H1 (cell line): ENCODE results near the gene STXBP2. TPM values are rescaled to one million over a fixed set of nuclear protein-coding genes. Genes with fewer than 3 reads are reported as not detected.

Experiments used
- EP300 ChIP-seq, 2 experiments: IDR thresholded peaks; 1 replicate in 1 of 2; 2 replicates in 1 of 2; pipeline ENCODE4 v1.6.1; 2011 to 2012; ENCODE audit warnings: low read depth in 2 of 2, low read length in 2 of 2, mild to moderate bottlenecking in 2 of 2, borderline replicate concordance in 1 of 2, inconsistent platforms in 1 of 2, moderate library complexity in 1 of 2
- RAD21 ChIP-seq, 2 experiments: IDR thresholded peaks in 1 of 2; conservative IDR thresholded peaks in 1 of 2; 2 replicates each; pipeline ENCODE4 v1.6.1; 2011; ENCODE audit warnings: low read depth in 2 of 2, low read length in 2 of 2, improper control_type of control experiment in 1 of 2, inconsistent platforms in 1 of 2, mild to moderate bottlenecking in 1 of 2, moderate library complexity in 1 of 2
- RFX5 ChIP-seq: IDR thresholded peaks from 2 replicates; pipeline ENCODE4 v1.6.1; 2011; ENCODE audit warnings: low read depth, low read length, improper control_type of control experiment, borderline replicate concordance
- polyA plus RNA-seq, 7 experiments: library from polyadenylated mRNA; depleted of rRNA in 3 of 7; stranded (reverse) in 5 of 7; unstranded in 2 of 7; fragments of >200 nt in 5 of 7; fragments of 200-250 nt in 2 of 7; gene quantifications; 1 replicate in 5 of 7; 2 replicates in 1 of 7; 4 replicates in 1 of 7; pipeline versions ENCODE4 v1.2.1 to v1.2.3, GENCODE V29; 2011 to 2013; ENCODE audit warnings: missing spikeins in 2 of 7, mixed read lengths in 2 of 7
- total RNA-seq: library from RNA; stranded (reverse); fragmentation: NEBNext Ultra II Directional; extraction: Animal tissue kit (Norgen Biotek cat#: 25700); gene quantifications from 2 replicates; pipeline ENCODE4 v1.2.1, GENCODE V29; 2021
- TF ChIP-seq, protein P1 (sequence below): fragments of 300-600 bp; sonication (generic); IDR thresholded peaks from 2 replicates; pipeline ENCODE4 v1.7.1; 2012; ENCODE audit warnings: low read length, moderate library complexity, mild to moderate bottlenecking, inconsistent platforms; ENCODE audit not compliant: insufficient replicate concordance

Gene STXBP2
- total and polyA plus RNA-seq, 2 of the 8 experiments (the other 6 are each of a cell fraction or from before 2014, with no cell fraction given), result 52.9 to 53.8 TPM

DNA sequence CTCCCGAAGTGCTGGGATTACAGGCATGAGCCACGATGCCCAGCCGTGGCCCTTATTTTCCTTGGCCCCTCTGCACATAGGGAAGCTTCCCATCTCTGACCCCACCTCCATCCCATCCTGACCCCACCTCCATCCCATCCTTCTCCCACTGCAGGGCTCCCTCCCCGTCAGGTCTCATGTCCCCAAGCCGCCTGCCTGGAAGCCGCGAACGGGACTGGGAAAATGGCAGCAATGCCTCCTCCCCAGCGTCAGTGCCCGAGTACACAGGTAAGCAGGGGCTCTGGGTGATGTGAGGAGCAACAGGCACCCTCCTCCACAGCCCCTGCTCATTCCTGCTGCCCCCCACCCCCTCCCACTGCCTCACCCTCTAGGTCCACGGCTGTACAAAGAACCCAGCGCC lies 19.7 kb upstream of the STXBP2 start (continued):
- TF ChIP-seq, protein P1, sequence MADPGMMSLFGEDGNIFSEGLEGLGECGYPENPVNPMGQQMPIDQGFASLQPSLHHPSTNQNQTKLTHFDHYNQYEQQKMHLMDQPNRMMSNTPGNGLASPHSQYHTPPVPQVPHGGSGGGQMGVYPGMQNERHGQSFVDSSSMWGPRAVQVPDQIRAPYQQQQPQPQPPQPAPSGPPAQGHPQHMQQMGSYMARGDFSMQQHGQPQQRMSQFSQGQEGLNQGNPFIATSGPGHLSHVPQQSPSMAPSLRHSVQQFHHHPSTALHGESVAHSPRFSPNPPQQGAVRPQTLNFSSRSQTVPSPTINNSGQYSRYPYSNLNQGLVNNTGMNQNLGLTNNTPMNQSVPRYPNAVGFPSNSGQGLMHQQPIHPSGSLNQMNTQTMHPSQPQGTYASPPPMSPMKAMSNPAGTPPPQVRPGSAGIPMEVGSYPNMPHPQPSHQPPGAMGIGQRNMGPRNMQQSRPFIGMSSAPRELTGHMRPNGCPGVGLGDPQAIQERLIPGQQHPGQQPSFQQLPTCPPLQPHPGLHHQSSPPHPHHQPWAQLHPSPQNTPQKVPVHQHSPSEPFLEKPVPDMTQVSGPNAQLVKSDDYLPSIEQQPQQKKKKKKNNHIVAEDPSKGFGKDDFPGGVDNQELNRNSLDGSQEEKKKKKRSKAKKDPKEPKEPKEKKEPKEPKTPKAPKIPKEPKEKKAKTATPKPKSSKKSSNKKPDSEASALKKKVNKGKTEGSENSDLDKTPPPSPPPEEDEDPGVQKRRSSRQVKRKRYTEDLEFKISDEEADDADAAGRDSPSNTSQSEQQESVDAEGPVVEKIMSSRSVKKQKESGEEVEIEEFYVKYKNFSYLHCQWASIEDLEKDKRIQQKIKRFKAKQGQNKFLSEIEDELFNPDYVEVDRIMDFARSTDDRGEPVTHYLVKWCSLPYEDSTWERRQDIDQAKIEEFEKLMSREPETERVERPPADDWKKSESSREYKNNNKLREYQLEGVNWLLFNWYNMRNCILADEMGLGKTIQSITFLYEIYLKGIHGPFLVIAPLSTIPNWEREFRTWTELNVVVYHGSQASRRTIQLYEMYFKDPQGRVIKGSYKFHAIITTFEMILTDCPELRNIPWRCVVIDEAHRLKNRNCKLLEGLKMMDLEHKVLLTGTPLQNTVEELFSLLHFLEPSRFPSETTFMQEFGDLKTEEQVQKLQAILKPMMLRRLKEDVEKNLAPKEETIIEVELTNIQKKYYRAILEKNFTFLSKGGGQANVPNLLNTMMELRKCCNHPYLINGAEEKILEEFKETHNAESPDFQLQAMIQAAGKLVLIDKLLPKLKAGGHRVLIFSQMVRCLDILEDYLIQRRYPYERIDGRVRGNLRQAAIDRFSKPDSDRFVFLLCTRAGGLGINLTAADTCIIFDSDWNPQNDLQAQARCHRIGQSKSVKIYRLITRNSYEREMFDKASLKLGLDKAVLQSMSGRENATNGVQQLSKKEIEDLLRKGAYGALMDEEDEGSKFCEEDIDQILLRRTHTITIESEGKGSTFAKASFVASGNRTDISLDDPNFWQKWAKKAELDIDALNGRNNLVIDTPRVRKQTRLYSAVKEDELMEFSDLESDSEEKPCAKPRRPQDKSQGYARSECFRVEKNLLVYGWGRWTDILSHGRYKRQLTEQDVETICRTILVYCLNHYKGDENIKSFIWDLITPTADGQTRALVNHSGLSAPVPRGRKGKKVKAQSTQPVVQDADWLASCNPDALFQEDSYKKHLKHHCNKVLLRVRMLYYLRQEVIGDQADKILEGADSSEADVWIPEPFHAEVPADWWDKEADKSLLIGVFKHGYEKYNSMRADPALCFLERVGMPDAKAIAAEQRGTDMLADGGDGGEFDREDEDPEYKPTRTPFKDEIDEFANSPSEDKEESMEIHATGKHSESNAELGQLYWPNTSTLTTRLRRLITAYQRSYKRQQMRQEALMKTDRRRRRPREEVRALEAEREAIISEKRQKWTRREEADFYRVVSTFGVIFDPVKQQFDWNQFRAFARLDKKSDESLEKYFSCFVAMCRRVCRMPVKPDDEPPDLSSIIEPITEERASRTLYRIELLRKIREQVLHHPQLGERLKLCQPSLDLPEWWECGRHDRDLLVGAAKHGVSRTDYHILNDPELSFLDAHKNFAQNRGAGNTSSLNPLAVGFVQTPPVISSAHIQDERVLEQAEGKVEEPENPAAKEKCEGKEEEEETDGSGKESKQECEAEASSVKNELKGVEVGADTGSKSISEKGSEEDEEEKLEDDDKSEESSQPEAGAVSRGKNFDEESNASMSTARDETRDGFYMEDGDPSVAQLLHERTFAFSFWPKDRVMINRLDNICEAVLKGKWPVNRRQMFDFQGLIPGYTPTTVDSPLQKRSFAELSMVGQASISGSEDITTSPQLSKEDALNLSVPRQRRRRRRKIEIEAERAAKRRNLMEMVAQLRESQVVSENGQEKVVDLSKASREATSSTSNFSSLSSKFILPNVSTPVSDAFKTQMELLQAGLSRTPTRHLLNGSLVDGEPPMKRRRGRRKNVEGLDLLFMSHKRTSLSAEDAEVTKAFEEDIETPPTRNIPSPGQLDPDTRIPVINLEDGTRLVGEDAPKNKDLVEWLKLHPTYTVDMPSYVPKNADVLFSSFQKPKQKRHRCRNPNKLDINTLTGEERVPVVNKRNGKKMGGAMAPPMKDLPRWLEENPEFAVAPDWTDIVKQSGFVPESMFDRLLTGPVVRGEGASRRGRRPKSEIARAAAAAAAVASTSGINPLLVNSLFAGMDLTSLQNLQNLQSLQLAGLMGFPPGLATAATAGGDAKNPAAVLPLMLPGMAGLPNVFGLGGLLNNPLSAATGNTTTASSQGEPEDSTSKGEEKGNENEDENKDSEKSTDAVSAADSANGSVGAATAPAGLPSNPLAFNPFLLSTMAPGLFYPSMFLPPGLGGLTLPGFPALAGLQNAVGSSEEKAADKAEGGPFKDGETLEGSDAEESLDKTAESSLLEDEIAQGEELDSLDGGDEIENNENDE, result no peak
- no peak for TF ChIP-seq EP300 (IDR thresholded peaks at IDR 0.05; ENCODE audit: borderline replicate concordance in 1 of 2, low read depth in 2 of 2, low read length in 2 of 2)
- no peak for TF ChIP-seq RFX5
- no peak for TF ChIP-seq RAD21 (IDR thresholded peaks at IDR 0.05 in 1 of 2, conservative IDR thresholded peaks at IDR 0.05 in 1 of 2; ENCODE audit: low read depth in 2 of 2, low read length in 2 of 2)
- TF ChIP-seq, all 59 proteins: peak for 0
